ENCODE results near the gene COL13A1. TPM values are rescaled to one million over a fixed set of nuclear protein-coding genes. Genes with fewer than 3 reads are reported as not detected.

Gene COL13A1
- total RNA-seq, 6 experiments from 2014 or later, result 33.5 to 46.6 (median 38.1) TPM

DNA sequence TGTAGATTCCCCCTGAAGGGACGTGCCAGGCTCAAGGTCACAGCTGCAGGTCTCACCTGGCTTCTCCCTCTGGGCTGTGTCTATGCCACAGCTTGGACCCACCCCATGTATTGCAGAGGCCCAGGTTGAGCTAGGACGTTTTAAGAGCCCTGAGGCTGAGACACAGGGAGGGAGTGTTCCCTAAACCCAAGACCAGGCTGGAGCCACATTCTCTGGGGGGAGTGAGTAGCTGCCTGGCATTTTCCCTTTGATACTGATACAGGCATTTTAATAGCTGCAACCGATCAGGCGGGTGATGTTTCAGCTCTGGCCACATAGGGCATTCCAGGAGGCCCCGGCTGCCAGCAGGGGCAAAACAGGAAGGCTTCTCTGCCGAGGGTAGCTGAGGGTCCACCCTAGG is 13.4 kb downstream of the COL13A1 start:
- TF ChIP-seq, protein P1, sequence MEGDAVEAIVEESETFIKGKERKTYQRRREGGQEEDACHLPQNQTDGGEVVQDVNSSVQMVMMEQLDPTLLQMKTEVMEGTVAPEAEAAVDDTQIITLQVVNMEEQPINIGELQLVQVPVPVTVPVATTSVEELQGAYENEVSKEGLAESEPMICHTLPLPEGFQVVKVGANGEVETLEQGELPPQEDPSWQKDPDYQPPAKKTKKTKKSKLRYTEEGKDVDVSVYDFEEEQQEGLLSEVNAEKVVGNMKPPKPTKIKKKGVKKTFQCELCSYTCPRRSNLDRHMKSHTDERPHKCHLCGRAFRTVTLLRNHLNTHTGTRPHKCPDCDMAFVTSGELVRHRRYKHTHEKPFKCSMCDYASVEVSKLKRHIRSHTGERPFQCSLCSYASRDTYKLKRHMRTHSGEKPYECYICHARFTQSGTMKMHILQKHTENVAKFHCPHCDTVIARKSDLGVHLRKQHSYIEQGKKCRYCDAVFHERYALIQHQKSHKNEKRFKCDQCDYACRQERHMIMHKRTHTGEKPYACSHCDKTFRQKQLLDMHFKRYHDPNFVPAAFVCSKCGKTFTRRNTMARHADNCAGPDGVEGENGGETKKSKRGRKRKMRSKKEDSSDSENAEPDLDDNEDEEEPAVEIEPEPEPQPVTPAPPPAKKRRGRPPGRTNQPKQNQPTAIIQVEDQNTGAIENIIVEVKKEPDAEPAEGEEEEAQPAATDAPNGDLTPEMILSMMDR (IDR thresholded peaks at IDR 0.05), result no peak
- Mint-ChIP-seq H3K36me3 (ENCODE audit: low read depth) (peaks cover 30% of the 10 kb centered on the region), H3K4me1 (ENCODE audit: low read depth) (peaks cover 82% of the 10 kb centered on the region), H3K4me3 (no peak overlapping the region), H3K9me3 (peaks cover 9% of the 10 kb centered on the region), H3K27ac (no peak overlapping the region), H3K27me3 (ENCODE audit: insufficient read depth) (peaks cover 4% of the 10 kb centered on the region)
- DNase-seq, result no peak

GRCh38 chr10:69816521-69816920 is 14.8 kb downstream of the COL13A1 start:
- H3K27me3 Mint-ChIP-seq (ENCODE audit: insufficient read depth), result peaks cover 5% of the 10 kb centered on the region

GRCh38 chr10:69817078-69817581 is 15.4 kb downstream of the COL13A1 start:
- DNase-seq, result no peak
- Mint-ChIP-seq H3K4me3 (no peak overlapping the region), H3K27ac (no peak overlapping the region), H3K4me1 (ENCODE audit: low read depth) (peaks cover 76% of the 10 kb centered on the region), H3K9me3 (peaks cover 9% of the 10 kb centered on the region), H3K36me3 (ENCODE audit: low read depth) (peaks cover 42% of the 10 kb centered on the region), H3K27me3 (ENCODE audit: insufficient read depth) (peaks cover 4% of the 10 kb centered on the region)
- TF ChIP-seq, protein P1 (IDR thresholded peaks at IDR 0.05), result no peak

More at GRCh38 chr10:69816521-69816920, 14.8 kb downstream of the COL13A1 start:
- H3K4me1 Mint-ChIP-seq (ENCODE audit: low read depth), result peaks cover 83% of the 10 kb centered on the region
- H3K36me3 Mint-ChIP-seq (ENCODE audit: low read depth), result peaks cover 38% of the 10 kb centered on the region
- TF ChIP-seq, protein P1 (IDR thresholded peaks at IDR 0.05), result no peak
- peak overlapping the region; percentile 16; the same call in 1 of the 2 replicates for H3K27ac Mint-ChIP-seq
- H3K9me3 Mint-ChIP-seq, result peaks cover 9% of the 10 kb centered on the region
- DNase-seq, result no peak
- no peak overlapping the region; the same call in 1 of the 2 replicates for H3K4me3 Mint-ChIP-seq

GRCh38 chr10:69818676-69819239 is 17.1 kb downstream of the COL13A1 start:
- peaks cover 42% of the 10 kb centered on the region for H3K36me3 Mint-ChIP-seq (ENCODE audit: low read depth)
- H3K4me1 Mint-ChIP-seq (ENCODE audit: low read depth), result peaks cover 60% of the 10 kb centered on the region
- peak overlapping the region; percentile 73 for H3K27ac Mint-ChIP-seq
- H3K9me3 Mint-ChIP-seq, result peaks cover 9% of the 10 kb centered on the region
- peak overlapping the region; percentile 18; the same call in 1 of the 2 replicates for H3K4me3 Mint-ChIP-seq
- TF ChIP-seq, protein P1 (IDR thresholded peaks at IDR 0.05), result no peak
- H3K27me3 Mint-ChIP-seq (ENCODE audit: insufficient read depth), result peaks cover 6% of the 10 kb centered on the region
- DNase-seq, result no peak

DNA sequence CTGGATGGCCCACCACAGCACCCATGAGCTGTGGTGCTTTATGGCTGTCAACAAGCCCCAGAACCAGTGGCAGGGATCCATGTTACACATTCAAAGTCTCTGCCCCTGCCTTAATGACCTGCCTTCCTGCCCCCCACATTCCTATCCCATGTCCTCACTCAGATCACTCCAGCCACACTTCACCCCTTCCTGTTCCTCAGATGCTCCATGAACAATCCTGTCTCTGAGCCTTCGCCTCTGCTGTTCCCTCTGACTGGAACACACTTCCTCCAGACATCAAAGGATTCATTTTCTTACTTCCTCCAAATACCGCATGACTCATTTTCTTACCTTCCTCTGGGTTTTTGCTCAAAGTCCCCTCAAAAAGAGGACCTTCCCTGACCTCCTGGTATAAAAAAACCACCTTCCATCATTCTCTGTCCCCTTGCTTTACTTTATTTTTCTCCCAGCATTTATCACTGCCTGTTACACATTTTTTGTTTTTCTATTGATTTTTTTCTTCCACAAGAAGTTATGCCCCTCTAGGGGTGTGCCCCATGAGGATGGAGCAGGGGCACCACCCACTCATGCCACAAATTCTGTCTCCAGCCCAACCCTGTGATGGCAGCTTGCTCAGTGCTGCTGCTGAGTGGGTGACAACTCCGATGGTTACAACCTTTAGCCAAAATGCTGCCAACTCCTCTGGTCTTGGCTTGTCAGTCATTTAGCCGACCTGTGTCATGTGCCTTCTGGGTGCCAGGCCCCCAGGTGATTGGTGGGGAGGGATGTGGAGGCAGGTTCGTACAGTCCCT is 18.2 kb downstream of the COL13A1 start:
- TF ChIP-seq, protein P1 (IDR thresholded peaks at IDR 0.05), result no peak

More for the DNA sequence above, 18.2 kb downstream of the COL13A1 start:
- H3K36me3 Mint-ChIP-seq (ENCODE audit: low read depth), result peaks cover 42% of the 10 kb centered on the region
- H3K4me1 Mint-ChIP-seq (ENCODE audit: low read depth), result peaks cover 57% of the 10 kb centered on the region
- peaks cover 9% of the 10 kb centered on the region for H3K9me3 Mint-ChIP-seq
- peaks cover 6% of the 10 kb centered on the region for H3K27me3 Mint-ChIP-seq (ENCODE audit: insufficient read depth)
- peak overlapping the region; percentile 1; the same call in 1 of the 2 replicates for H3K4me3 Mint-ChIP-seq
- H3K27ac Mint-ChIP-seq, result peak overlapping the region; percentile 73
- DNase-seq, result peak; percentile 64
